GM18498 (cell line): ENCODE results near the gene ATP2B3.

Experiments
- ATAC-seq: cut with Tn5 transposase; IDR thresholded peaks from one replicate; pipeline ENCODE4 v1.9.1; 2021; ENCODE audit warnings: mild to moderate bottlenecking, moderate library complexity; ENCODE audit not compliant: unreplicated experiment

ATP2B3 gene

DNA sequence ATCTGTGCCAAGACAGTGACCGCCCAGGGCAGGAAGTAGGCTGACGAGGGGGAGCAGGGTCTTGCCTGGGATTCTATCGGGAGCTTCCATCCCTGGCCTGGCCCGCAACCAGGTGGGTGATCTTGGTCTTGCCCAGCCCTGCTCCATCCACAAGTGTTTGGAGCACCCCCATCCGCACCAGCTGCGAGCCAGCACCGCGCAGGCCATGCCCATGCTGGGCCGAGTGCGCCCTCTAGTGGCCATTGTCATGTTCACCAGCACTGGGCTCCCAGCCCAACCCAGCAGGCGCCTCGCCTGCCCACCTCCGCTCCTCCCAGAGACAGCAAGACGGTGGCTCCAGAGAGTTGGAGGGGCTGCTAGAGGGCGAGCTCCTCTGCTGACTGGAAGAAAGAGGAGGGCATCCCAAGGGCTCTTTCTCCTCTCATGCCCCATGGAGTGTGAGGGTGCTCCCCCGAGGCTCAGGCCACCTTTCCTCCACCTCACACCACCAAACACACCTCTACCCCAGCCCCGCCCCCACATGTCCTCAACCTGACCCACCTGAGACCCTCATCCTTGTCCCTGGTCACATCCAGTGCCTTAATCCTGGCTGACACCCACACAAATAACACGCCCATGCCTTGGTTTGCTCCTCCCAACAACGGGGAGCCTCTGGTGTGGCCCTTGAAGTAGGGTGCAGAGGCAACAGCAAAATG lies 9.8 kb upstream of the ATP2B3 start:
- ATAC-seq = peak; percentile 88

DNA sequence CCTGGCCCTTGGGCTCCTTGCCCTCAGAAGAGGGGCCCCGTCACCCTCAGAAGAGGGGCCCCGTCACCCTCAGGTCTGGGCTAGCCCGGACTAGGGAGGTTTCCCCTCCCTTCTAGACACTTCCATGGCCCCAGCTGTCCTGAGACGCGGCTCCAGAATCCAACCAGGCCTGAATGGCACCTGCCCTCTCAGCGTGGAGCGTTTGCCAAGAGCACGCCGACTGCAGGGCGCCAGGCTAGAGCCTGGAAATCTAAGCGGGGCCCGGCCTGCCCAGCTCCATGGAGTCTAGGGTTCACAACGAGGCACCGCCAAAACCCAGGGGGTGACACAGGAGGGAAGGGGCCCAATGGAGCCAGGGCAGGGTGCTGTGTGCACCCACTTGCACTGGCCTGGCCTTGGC lies 7.8 kb upstream of the ATP2B3 start:
- ATAC-seq = no peak

DNA sequence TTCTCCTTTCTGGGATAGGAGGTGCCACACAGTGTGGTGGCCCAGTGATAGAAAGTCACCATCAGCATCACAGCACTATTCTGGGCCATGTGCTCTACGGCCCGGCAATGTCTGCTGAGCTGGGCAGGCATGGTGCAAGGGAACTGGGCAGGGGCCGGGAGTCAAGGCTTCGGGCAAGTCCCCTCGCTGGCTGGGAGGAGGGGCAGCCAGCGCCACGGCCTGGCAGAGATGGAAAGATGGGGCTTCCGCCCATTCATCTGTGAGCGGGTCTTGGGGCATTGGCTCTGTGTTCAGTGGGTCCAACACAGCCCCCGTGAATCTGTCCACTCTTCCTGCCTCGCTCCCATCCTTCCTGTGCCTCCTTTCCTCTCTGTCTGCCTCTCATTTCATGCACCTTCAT lies 7.1 kb upstream of the ATP2B3 start:
- no peak for ATAC-seq

DNA sequence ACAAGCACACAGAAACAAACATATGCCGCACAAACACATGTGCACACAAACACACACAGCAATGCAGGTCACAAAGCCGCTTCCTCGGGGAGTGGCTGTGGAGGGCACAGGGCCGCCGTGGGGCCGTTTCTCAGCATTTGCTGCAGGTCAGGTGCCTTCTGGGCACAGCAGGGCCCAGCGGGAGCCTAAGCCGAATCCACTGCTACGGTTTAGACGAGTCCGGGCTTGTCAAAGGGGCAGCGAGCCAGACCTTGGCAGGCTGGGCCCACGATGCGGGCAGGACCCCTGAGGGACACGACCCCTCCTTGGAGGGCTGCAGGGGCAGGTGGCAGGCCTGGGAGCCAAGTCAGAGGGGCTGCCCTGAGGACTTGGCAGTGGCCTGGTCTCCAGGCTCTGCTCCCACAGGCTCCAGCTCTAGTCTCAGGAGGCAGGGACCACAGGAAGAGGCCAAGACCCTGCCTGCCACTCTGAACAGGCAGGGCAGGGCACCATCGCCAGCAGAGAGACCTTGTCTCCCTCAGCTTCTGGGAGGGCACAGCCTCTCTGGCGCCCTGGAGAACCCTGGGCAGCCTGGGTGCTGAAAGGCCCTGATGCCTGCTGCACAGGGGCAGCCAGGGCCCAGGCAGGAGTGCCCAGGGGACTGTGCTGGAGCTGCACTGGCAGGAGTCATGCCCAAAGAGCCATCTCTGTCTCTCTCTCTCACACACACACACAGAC lies 5.5 kb upstream of the ATP2B3 start:
- ATAC-seq = no peak

DNA sequence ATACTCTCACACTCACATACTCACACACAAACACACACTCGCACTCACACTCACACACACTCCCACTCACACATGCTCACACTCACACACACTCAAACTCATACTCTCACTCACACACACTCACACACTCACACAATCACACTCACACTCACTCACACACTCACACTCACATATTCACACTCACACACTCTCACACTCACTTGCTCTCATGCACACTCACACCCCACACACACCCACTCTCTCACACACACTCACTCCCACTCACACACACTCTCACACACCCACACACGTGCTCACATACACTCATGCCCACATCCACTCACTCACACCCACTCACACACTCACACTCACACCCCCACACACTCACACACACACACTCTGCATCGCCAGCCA lies 4.9 kb upstream of the ATP2B3 start:
- no peak for ATAC-seq

DNA sequence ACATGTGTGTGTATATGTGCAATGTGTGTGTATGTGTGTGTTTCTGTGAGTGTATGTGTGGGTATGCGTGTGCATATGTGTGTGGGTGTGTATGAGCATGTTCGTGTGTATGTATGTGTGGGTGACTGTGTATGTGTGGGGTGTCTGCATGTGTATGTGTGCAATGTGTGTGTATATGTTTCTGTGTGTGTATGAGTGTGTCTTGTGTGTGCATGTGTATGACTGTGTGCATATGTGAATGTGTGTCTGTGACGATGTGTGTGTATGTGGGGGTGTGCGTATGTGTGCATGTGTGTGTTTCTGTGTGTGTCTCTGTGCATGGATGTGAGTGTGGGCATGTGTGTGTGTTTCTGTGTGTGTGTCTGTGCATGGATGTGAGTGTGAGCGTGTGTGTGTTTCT lies 4.2 kb upstream of the ATP2B3 start:
- ATAC-seq = no peak

DNA sequence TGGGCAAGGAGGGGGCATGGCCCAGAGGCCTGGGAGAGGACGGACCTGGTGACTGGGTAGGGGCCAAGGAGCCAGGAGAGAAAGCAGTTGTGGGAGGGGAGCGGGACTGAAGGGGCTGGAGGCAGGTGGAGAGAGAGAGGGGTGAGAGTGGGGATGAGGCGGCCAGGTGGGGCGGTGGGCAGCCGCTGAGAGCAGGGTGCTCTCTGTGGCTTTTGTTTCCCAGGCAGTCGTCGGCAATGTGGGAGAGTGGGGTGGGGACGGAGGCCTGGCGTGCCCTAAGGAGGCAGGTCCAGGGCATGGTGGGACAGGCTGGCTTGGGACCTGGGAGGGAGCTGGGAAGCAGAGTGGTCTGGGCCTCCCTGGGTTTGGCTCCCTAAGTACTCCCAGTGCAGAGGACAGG lies 3.2 kb upstream of the ATP2B3 start:
- no peak for ATAC-seq

DNA sequence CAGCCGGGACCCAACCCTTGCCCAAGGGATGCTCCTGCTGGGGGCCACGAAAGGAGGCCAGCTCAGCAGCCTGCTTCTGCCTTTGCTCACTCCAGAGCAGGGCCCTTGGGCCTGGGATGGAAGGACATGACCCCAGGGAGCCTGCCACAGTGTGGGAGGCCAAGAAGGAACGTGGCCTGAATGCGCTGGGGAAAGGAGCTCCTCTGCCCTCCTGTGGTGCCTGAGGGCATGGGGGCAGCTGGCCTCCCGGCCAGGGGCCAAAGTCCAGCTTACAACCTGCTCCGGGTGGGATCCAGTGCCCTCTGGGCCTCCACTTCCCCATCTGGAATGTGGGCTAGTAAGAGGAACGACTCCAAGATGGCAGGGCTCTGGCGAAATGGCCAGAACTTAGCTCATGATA lies 2.0 kb upstream of the ATP2B3 start:
- ATAC-seq = no peak

DNA sequence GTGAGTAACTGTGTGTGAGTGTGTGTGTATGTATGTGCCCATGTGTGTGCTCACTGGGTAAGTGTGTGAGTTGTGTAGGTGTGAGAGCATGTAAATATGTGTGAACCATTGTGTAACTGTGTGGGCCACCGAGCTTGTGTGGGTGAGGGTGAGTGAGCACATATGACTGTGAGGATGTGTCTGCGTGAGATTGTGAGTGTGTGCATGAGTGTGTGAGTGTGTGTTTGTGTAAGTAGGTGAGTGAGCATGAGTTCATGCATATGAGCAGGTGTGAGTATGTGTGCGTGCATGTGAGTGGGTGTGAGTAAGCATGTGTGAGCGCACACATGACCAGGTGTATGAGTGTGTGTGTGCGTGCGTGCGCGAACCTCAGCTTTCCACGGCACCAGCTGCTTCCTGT lies 1.4 kb upstream of the ATP2B3 start:
- no peak for ATAC-seq

DNA sequence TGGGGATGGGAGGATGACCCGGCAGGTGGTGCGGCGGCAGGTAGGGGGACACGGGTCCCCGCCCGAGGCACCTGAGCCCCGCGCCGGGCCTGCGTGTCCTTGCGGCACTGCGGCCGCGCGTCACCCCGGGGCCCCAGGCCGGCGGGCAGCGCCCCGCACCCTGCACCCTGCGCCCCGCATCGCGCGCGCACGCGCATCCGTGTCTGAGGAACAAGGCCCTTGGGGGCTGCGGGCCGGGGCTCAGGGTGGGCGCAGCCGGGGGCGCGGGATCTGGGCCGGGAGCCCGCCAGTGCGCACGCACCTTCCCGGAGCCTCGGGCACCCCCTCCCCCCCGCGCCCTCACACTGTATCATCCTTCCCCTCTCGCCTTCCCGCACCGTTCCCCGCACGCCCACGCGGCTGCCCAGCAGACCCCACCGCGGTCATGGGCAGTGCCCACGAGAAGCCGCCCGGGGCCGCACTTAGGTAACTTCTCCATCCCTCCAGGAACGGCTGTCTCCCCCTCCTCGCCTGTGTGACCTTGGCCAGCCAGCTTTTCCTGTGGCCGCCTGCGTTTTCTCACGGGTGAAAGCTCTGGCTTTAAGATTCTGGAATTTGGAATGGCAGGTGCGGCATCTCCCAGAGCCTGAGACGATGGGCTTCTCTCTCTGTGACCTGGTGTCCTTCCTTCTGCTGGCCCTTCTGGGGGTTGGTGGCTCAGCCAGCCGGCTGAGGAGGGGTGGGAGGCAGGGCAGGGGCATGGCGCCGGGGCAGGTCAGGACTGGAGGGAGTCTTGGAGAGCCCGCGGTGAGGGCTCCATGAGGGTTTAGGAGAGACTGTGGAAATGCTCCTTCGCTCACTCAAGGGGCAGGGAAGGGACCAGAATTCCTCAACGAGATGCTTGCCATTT lies 748 bp downstream of the ATP2B3 start:
- ATAC-seq = no peak

DNA sequence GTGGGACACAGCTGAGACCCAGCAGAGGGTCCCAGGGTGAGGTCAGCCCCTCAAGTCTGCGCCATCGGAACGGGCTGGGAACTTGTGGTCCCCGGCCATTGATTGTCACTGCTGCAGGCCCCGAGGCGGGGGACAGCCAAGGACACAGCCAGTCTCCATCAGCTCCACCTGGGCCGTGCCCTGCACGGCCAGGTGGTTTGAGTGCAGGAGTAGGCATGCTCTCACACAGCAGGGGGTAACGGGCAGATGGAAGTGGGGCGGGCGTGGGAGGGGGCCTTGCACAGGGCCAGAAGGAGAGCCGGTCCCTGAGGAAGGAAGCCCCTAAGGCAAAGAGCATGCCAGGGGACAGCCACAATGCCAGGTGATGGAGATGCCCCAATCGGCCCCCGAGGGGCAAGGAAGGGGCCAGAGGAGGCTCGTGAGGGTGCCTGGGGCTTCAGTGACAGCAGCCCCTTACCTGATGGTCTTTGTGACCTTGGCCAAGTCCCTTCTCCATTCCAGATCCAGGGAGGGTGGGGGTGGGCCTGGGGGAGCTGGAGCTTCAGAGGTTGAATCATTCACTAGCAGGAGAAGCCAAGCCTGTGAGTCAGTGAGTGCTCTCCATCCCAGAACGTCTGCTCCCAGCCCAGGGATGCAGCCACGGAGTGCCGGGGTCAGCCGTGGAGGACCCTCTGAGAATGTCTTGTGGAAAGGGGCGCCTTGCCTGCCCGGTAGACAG lies 2.3 kb downstream of the ATP2B3 start:
- ATAC-seq = no peak

DNA sequence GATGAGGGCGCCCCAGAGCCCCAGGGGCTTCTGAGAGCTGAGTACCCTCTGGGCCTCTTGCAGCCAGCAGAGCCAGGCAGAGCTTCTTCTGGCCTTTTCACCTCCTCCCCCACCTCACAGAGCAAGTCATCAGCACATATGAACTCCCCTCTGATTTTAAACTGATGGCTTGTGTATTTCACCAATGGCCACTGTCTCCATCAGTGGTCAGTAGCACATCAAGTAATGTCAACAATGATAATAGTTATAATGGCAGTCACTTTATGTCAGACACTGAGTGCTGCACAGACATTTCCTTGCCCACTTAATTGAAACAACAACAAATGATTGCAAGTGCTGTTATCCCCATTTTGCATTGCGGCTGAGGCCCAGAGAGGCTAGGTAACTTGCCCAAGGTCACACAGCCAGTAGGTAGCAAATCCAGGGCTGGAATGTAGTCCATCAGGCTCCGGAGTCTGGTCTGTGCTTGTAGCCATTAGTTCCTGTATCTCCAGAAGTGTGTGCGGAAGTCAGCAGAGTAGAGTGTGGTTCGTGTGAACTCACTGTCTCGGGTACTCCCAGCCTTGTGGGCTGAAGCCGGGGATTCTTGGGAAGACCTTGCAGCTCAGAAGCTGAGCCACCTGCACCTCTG lies 3.0 kb downstream of the ATP2B3 start:
- ATAC-seq = no peak

DNA sequence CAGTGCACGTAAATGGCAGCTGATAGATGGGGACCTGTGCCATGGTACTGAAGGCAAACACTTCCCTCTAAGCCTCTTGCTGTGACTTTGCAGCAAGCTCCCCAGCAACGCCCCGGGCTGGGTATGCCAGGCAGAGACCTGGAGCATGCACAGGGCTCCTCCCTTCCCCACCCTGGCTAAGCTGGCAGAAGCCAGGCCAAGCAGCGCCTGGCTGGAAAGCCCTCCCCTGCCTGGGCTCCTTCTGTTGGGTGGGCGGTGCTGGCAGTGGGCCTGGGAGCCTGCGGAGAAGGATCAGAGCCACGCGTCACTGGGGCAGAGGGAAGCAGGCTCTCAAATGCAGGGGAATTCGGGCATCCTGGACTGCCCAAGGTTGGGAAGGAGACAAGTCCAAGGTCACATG lies 3.6 kb downstream of the ATP2B3 start:
- ATAC-seq = no peak

DNA sequence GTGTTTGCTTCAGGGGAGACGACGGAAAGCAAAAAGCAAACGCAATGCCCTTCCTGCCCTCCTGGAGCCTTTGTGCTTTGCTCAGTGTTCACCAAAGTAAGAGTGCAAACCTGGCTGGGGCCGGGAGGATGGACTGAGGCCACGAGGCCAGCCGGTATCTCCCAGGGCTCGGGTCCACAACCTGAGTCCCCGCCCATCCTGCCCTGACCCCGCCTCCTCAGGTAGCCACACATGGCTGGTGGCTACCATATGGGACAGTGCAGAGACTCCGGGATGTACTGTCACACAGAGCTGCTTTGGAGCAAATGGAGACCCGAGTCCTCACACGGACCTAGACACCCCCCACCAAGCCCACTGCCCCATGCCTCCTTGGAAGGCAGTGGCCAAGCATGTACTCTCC lies 4.8 kb downstream of the ATP2B3 start:
- no peak for ATAC-seq

DNA sequence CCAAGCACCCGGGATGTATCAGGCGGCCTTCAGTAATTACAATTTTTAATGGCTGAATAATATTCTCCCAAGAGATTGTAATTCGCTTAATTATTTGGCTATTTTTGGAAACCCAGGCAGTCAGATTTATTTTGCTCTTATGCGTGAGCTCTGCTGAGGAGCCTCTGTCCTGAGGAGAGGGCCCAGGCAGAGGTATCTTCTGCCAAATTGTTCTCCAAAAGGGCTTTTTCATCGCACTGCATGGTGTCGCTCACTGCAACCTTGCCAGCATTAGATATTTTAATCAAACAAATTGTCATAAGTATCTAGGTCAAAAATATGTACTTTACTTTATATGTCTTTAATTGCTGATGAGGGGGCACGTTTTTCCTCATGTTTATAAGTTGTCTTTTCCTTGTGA lies 5.8 kb downstream of the ATP2B3 start:
- no peak for ATAC-seq

DNA sequence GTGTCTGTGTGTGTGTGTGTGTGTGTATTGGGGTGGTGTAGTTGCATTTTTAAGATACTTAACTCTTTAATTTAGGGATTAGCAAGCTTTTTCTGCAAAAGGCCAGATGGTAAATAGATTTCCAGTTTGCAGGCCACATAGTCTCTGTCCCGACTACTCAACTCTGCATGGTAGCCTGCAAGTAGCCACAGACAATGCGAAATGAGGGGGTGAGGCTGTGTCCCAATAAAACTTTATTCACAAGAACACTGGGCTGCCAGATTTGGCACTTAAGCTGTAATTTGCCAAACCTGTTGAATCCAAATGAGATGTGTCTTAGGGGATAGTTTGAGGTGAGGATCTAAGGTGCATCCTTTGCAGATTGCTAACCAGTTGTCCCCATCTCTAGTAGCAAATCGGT lies 6.8 kb downstream of the ATP2B3 start:
- no peak for ATAC-seq

DNA sequence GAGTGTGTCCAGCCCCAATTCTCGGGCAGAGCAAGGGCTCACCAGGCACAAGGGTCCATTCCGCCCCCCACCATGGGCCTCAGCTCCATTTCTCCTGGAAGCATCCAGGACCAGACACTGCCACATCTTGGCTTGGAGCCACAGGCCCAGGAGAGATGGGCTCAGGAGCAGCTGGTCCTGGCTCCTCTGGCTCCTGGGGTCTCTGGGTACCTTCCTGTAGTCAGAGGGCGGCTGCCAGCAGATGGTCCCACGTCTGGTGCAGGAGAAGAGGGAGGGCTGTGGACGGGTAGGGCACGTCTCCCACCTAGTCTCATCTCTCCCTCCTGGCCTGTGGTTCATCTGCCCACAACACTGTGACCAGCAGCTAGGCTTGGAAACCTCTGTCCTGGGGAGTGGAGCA lies 8.0 kb downstream of the ATP2B3 start:
- no peak for ATAC-seq

DNA sequence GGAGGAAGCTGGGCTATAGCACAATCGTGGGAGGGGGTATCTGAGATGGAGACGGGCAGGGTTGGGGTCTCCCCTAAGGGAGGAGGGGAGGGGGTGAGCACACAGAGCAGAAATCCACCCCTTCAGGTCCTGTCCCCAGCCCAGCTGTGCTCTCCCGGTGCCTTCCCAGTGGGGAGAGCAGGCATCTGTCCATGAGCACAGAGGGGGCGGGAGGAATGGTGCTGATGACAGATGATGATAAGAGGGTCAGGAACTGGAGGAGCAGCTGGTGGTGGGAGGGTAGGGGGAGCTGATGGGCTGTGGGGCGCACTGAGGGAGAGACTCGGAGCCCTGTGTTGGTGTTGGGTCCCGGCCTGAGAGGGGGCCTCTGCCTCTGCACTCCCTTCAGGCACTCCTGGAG lies 8.6 kb downstream of the ATP2B3 start:
- no peak for ATAC-seq

DNA sequence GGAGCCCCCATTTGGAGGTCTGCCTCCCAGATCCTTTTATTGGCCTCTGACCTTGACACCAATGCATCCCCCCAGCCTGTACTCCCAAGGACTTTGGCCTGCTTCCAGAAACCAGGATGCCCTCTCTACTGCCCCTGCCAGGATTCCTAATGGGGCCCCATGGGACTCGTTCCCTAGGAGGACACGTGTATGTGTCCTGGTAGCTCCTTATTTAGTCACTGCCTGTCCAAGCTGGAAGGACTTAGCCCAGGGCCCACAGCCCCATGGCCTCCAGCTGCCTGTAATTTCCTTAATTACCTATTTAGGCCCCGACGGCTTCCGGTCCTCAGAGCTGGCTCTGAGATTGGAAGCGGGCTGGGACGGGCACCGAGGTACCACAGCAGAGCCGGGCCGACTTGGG lies 9.4 kb downstream of the ATP2B3 start:
- no peak for ATAC-seq

DNA sequence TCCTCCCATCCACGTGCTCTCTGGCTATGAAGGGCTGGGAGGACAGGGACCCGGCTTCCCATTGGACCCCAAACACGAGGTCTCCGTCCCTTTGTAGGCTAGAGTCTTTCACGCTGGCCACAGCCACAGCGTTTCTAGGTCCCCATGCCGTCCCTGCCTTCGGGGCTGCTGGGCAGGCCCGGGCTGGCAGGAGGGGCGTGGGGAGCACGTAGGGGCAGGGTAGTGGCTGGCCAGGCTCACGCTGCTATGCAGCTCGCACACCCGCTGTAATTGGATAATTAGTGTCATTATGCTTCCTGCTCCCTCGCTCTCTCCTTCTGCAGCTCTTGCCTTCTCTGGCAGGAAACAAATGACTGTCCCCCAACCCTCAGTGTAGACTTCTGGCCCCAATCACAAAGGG lies 9.8 kb downstream of the ATP2B3 start:
- no peak for ATAC-seq
